ENCODE data around the gene CACNA1I.

CACNA1I gene

GRCh38 chr22:39679652-39680051 lies 109.1 kb downstream of the CACNA1I start:
- ATAC-seq (ENCODE audit: low read depth), result no peak
- Histone ChIP-seq H3K4me1 (ENCODE audit: insufficient read depth, poor library complexity, severe bottlenecking) (peaks cover 4% of the 10 kb centered on the region), H3K27me3 (ENCODE audit: insufficient read depth, poor library complexity, severe bottlenecking) (no peaks in the 10 kb centered on the region), H3K4me3 (ENCODE audit: severe bottlenecking) (no peak overlapping the region), H3K36me3 (ENCODE audit: low read depth) (no peaks in the 10 kb centered on the region), H3K27ac (ENCODE audit: poor library complexity, severe bottlenecking) (no peak overlapping the region), H3K9me3 (ENCODE audit: severe bottlenecking) (no peaks in the 10 kb centered on the region)
- no peak for TF ChIP-seq CTCF (IDR thresholded peaks at IDR 0.05; ENCODE audit: poor library complexity, severe bottlenecking)
- DNase-seq (ENCODE audit: low spot score), result no peak

GRCh38 chr22:39680486-39680885 lies 109.9 kb downstream of the CACNA1I start:
- H3K4me3 ChIP-seq (ENCODE audit: severe bottlenecking), result no peak overlapping the region
- ATAC-seq (ENCODE audit: low read depth), result no peak
- no peaks in the 10 kb centered on the region for H3K4me1 ChIP-seq (ENCODE audit: insufficient read depth, poor library complexity, severe bottlenecking)
- H3K27ac ChIP-seq (ENCODE audit: poor library complexity, severe bottlenecking), result no peak overlapping the region
- no peak for TF ChIP-seq CTCF (IDR thresholded peaks at IDR 0.05; ENCODE audit: poor library complexity, severe bottlenecking)
- no peaks in the 10 kb centered on the region for H3K27me3 ChIP-seq (ENCODE audit: insufficient read depth, poor library complexity, severe bottlenecking)
- H3K36me3 ChIP-seq (ENCODE audit: low read depth), result no peaks in the 10 kb centered on the region
- no peaks in the 10 kb centered on the region for H3K9me3 ChIP-seq (ENCODE audit: severe bottlenecking)
- DNase-seq (ENCODE audit: low spot score), result no peak

- H3K4me3 ChIP-seq (ENCODE audit: severe bottlenecking), result no peak overlapping the region
- DNase-seq (ENCODE audit: low spot score) (no peak), ATAC-seq (ENCODE audit: low read depth) (no peak)
- no peaks in the 10 kb centered on the region for H3K27me3 ChIP-seq (ENCODE audit: insufficient read depth, poor library complexity, severe bottlenecking)
- H3K27ac ChIP-seq (ENCODE audit: poor library complexity, severe bottlenecking), result no peak overlapping the region
- no peaks in the 10 kb centered on the region for H3K36me3 ChIP-seq (ENCODE audit: low read depth)
- no peaks in the 10 kb centered on the region for H3K4me1 ChIP-seq (ENCODE audit: insufficient read depth, poor library complexity, severe bottlenecking)
- no peaks in the 10 kb centered on the region for H3K9me3 ChIP-seq (ENCODE audit: severe bottlenecking)
- no peak for TF ChIP-seq CTCF (IDR thresholded peaks at IDR 0.05; ENCODE audit: poor library complexity, severe bottlenecking)
Observed at GRCh38 chr22:39681038-39681861, 110.7 kb downstream of the CACNA1I start.

- no peaks in the 10 kb centered on the region for H3K36me3 ChIP-seq (ENCODE audit: low read depth)
- ATAC-seq (ENCODE audit: low read depth), result no peak
- H3K4me1 ChIP-seq (ENCODE audit: insufficient read depth, poor library complexity, severe bottlenecking), result no peaks in the 10 kb centered on the region
- DNase-seq (ENCODE audit: low spot score), result no peak
- no peaks in the 10 kb centered on the region for H3K27me3 ChIP-seq (ENCODE audit: insufficient read depth, poor library complexity, severe bottlenecking)
- no peaks in the 10 kb centered on the region for H3K9me3 ChIP-seq (ENCODE audit: severe bottlenecking)
- TF ChIP-seq CTCF (IDR thresholded peaks at IDR 0.05; ENCODE audit: poor library complexity, severe bottlenecking), result no peak
- no peak overlapping the region for H3K4me3 ChIP-seq (ENCODE audit: severe bottlenecking)
- no peak overlapping the region for H3K27ac ChIP-seq (ENCODE audit: poor library complexity, severe bottlenecking)
Observed at GRCh38 chr22:39682994-39683393, 112.4 kb downstream of the CACNA1I start.

- Histone ChIP-seq H3K36me3 (ENCODE audit: low read depth) (no peaks in the 10 kb centered on the region), H3K4me3 (ENCODE audit: severe bottlenecking) (no peak overlapping the region), H3K27ac (ENCODE audit: poor library complexity, severe bottlenecking) (no peak overlapping the region), H3K27me3 (ENCODE audit: insufficient read depth, poor library complexity, severe bottlenecking) (no peaks in the 10 kb centered on the region), H3K4me1 (ENCODE audit: insufficient read depth, poor library complexity, severe bottlenecking) (no peaks in the 10 kb centered on the region), H3K9me3 (ENCODE audit: severe bottlenecking) (no peaks in the 10 kb centered on the region)
- TF ChIP-seq CTCF (IDR thresholded peaks at IDR 0.05; ENCODE audit: poor library complexity, severe bottlenecking), result no peak
- ATAC-seq (ENCODE audit: low read depth) (no peak), DNase-seq (ENCODE audit: low spot score) (no peak)
Observed at GRCh38 chr22:39683639-39684038, 113.1 kb downstream of the CACNA1I start.

Measured in RWPE2 (cell line).